ENCODE data around the gene CFAP410.

Gene CFAP410

GRCh38 chr21:44335266-44336059 is 3.7 kb downstream of the CFAP410 start:
- Mint-ChIP-seq H3K4me3 (no peak overlapping the region), H3K27me3 (ENCODE audit: low read depth) (peaks cover 3% of the 10 kb centered on the region), H3K4me1 (peaks cover 21% of the 10 kb centered on the region), H3K27ac (no peak overlapping the region), H3K9me3 (no peaks in the 10 kb centered on the region), H3K36me3 (ENCODE audit: low read depth) (peaks cover 4% of the 10 kb centered on the region)
- no peak for TF ChIP-seq CTCF (IDR thresholded peaks at IDR 0.05; ENCODE audit: unreplicated experiment in 3 of 3)

GRCh38 chr21:44334329-44335030 is 4.7 kb downstream of the CFAP410 start:
- TF ChIP-seq CTCF (IDR thresholded peaks at IDR 0.05; ENCODE audit: unreplicated experiment in 3 of 3), result no peak
- H3K27me3 Mint-ChIP-seq (ENCODE audit: low read depth), result peaks cover 3% of the 10 kb centered on the region
- peaks cover 15% of the 10 kb centered on the region for H3K4me1 Mint-ChIP-seq
- no peak overlapping the region for H3K27ac Mint-ChIP-seq
- H3K4me3 Mint-ChIP-seq, result no peak overlapping the region
- H3K9me3 Mint-ChIP-seq, result no peaks in the 10 kb centered on the region
- H3K36me3 Mint-ChIP-seq (ENCODE audit: low read depth), result peaks cover 4% of the 10 kb centered on the region

- Mint-ChIP-seq H3K4me3 (no peak overlapping the region), H3K27me3 (ENCODE audit: low read depth) (peaks cover 3% of the 10 kb centered on the region), H3K36me3 (ENCODE audit: low read depth) (peaks cover 4% of the 10 kb centered on the region), H3K4me1 (peaks cover 13% of the 10 kb centered on the region), H3K27ac (no peak overlapping the region), H3K9me3 (no peaks in the 10 kb centered on the region)
- no peak for TF ChIP-seq CTCF (IDR thresholded peaks at IDR 0.05; ENCODE audit: unreplicated experiment in 3 of 3)
Measured at GRCh38 chr21:44333509-44334328, 5.5 kb downstream of the CFAP410 start.

GRCh38 chr21:44332965-44333364 is 6.2 kb downstream of the CFAP410 start:
- no peak overlapping the region for H3K4me3 Mint-ChIP-seq
- H3K27ac Mint-ChIP-seq, result no peak overlapping the region
- H3K4me1 Mint-ChIP-seq, result peaks cover 9% of the 10 kb centered on the region
- TF ChIP-seq CTCF (IDR thresholded peaks at IDR 0.05; ENCODE audit: unreplicated experiment in 3 of 3), result no peak
- H3K36me3 Mint-ChIP-seq (ENCODE audit: low read depth), result peaks cover 4% of the 10 kb centered on the region
- H3K27me3 Mint-ChIP-seq (ENCODE audit: low read depth), result peaks cover 3% of the 10 kb centered on the region
- H3K9me3 Mint-ChIP-seq, result no peaks in the 10 kb centered on the region

- Mint-ChIP-seq H3K4me3 (no peak overlapping the region), H3K4me1 (peaks cover 3% of the 10 kb centered on the region), H3K9me3 (no peaks in the 10 kb centered on the region), H3K27ac (no peak overlapping the region), H3K27me3 (ENCODE audit: low read depth) (peaks cover 3% of the 10 kb centered on the region), H3K36me3 (ENCODE audit: low read depth) (peaks cover 4% of the 10 kb centered on the region)
- TF ChIP-seq CTCF (IDR thresholded peaks at IDR 0.05; ENCODE audit: unreplicated experiment in 3 of 3), result no peak
Measured at GRCh38 chr21:44332383-44332782, 6.8 kb downstream of the CFAP410 start.
